Activated CD8-positive, alpha-beta memory T cell treated with anti-CD3 and anti-CD28 coated beads for 4 hours (primary cell): Measurements from ENCODE around the gene ADAMTS7.
"Not testable (repeated sequence)": the region's sequence is repeated elsewhere in the genome, so short reads cannot be mapped to it uniquely, and the experiment has no call there.

Source experiments
- DNase-seq, 2 donors: peaks; one replicate each; pipeline ENCODE4 v3.0.0-alpha.2; 2020; ENCODE audit warnings: low read depth in 2 of 2

ADAMTS7 gene

DNA sequence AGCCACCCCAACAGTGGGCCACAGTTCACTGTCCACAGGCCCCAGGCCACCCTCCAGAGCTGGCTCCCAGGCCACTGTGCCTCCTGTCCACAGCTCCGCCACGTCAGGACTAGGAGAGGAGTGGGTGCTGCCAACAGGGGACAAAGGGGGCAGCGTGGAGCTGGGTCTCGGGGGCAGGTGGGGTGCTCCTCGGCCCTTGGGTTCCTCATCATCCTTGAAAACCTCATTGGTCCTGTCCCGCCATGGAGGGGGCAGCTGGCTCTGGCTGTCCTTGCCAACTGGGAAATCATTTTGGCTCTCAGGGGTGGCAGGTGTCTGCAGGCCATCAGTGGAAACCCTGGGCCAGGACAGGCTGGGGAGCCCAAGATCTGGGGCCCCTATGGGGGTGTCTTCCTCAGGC is 45.2 kb downstream of the ADAMTS7 start:
- DNase-seq, result no peak

DNA sequence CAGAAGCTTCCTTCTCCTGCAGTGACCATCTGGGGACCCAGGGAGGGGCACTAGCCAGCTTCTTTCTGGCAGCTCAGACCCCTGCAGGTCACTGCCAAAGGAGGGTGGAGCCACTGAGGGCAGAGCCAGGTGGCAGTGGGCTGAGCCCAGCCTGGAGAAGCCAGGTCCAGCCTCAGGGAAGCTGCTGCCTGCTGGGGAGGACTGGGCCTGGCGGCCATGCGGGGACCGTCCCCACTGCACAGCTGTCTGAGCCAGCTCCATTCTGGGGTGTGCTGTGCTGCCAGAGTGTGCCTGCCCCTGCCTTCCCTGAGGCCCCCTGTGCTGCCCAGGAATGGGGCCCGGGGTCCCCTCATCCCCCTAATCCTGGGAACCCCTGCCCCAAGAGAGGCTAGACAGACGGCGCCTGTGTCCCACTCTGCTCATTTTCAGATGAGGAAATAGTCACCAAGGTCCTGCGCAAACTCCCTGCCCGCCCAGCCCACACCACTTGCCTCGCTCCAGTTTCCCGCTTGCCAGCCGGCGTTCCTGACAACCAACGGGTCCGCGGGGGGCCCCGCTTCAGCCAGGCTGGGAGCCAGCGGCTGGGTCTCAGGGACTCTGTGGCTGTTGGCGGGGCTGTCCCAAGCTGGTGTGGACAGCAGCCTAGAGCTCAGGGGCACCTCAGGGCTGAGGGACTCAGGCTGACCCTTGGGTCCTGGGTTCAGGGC is 46.0 kb downstream of the ADAMTS7 start:
- not testable (repeated sequence) for DNase-seq

DNA sequence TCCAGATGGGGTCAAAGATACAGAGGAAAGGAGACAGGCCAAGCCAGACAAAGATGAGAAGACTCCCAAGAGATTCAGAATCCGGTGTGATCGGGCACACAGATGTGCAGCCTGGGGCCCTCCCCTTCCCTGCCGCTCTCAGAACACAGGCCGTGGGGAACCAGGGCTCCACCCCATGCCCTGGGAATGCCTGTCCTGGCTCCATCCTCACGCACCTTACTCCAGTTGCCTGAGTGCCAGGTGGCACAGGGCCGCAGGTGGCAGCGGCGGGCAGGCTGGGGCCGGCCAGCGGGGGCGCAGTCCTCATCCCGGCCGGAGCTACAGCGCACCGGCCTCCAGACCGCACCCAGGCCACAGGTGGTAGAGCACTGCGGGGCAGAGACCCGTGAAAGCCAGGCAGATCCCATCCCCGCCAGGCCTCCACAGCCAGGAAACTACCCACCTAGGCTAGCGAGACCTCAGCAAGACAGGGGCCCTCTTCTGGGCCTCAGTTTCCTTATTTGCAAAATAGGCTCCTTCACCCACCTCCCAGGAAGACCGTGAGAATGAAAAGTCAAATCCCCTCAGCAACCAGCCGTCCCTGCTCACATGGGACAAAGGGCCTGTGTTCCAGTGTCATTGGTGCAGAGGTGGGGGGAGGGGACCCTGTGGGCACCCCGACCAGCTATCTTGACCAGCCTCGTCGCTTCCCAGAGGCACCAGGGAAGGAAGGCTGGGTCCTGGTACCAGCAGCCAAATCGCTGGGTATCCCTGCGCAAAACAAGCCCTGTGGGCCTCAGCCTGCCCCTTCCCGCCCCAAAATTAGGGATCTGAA is 46.7 kb downstream of the ADAMTS7 start:
- not testable (repeated sequence) for DNase-seq

DNA sequence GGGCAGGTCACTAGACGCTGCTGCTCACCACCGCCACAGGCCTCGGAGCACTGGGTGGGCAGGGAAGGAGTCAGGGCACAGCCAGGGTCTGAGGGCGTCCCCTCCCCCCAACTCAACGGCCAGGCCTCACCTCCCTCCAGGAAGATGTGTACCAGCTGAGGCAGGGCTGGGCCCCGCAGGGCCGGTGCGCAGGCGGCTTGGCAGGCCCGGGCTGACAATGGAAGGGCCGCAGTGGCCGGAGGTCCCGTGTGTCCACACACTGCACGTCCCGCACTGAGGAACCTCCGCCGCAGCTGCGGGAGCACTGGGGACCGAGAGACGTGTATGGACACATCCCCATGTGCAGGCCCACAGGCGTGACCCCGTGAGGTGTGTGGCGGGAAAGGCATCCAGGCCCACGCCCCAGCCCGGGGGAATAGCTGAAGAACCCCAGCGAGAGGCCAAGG is 47.4 kb downstream of the ADAMTS7 start:
- DNase-seq, result no peak

DNA sequence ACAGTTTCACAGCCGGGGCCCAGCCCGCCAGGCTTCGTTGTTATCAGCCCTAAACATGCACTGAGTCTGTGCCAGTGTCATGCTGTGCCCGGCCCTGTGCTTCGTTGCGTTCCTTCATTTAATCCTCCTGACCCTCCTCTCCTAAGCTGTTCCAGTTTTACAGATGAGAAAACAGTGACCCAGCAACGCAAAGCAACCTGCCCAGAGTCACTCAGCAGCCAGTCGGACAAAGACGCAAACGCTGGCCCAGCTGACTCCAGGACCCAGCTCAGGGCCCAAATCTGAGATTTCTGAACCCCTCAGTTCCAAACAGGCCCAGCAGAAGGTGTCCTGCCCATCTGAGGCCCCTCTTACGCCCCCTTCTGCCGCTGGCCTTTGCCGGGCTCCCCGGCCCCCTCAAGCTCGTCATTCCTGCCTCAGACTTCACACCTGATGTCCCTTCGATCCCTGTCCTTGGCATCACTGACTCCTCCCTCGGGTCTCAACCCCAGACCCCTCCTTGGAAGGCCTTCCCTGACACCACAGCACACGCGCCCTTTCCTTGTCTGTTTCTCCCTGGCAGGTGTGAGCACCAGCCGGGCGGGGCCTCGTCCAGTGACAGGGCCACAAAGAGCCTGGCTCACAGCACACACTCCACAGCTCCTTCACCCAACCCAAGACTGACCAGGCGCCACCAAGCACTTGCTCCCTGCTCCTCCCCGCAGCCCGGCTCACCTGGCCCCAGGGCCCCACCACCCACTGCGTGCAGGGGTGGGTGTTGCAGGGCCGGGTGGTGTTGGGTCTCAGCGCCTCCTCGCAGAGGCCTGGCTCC is 48.1 kb downstream of the ADAMTS7 start:
- DNase-seq, result no peak

DNA sequence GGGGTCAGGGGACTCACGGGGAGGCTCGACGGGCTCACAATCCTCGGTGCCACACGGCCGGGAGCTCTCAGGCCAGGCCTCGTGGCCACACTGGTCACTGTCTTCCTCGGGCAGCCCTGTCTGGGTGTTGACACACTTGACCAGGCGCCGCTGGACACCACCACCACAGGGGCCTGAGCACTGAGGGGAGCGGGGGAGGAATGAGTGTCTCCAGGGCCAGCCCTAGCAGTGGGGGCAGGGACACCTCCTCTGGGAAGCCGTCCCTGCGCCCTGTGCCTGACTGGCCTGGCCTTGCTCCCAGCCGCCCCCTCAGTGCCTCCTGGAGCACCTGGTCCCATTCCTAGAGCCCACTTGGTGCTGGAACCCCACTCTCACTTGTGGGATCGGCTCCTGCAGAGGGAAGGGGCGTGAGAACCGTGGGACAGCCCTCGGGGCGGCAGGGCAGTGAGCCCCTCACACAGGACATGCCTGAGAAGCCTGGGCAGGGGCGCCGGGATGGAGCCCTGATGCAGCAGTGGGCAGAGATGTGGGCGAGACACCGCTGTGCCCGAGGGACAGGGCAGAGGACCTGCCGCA is 48.8 kb downstream of the ADAMTS7 start:
- DNase-seq, result not testable (repeated sequence)

DNA sequence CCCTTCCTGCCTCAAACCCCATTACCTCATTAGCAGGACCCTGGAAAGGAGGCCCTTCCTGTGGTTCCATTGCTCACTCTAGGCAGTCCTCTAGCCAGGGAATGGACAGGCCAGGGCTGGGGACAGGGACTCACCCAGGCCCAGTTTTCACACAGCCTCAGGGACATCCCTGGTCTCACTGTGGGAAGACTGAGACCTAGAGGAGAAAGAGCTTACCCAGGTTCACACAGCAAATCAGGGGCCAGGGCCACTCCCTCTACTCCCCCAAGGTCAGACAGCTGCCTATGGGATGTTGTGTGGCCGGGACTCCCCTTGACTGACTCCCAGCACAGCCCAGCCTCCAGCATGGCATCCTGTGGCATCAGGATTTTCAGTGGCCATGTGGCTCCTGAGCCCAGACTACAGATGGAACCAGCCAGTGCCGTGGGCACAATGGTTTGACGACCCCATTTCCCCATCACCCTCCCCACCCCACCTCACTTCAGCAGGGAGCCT is 49.3 kb downstream of the ADAMTS7 start:
- no peak for DNase-seq

DNA sequence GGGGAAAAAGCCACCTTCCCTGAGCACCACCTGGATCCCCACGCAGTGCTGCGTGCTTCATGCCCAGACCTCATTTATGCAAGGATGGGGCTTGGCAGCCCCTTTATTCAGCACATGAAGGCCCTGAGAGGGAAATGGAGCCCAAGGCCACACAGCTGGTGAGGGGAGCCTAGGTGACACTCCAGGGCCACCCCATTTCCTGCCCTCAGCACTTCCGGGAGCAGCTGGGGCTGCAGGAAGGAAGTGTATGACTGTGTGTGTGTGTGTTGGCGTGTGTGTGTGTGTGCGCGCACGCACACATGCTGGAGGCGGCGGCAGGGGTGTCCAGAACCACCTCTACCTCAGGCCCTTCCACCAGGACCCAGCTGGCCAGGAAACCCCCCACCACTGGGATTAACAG is 49.8 kb downstream of the ADAMTS7 start:
- DNase-seq, result peak; percentile 47 to 59

DNA sequence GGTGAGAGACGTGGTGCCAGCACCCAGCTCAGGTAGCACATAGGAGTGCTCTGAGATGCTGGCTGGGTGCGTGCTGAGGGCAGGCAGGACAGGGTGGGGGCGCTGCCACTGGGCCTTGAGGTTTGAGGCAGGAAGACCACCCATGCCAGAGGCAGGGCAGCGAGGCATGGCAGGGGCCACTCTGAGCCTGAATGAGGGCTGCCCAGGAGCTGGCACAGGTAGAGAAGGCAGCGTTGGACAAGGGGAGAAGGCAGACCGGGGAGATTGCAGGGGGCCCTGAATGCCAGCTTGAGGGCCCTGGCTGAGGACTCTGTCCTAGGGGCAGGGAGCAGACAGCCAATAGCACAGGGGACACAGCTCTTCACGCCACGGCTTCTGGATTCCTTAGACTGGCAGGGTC is 50.2 kb downstream of the ADAMTS7 start:
- DNase-seq, result no peak

DNA sequence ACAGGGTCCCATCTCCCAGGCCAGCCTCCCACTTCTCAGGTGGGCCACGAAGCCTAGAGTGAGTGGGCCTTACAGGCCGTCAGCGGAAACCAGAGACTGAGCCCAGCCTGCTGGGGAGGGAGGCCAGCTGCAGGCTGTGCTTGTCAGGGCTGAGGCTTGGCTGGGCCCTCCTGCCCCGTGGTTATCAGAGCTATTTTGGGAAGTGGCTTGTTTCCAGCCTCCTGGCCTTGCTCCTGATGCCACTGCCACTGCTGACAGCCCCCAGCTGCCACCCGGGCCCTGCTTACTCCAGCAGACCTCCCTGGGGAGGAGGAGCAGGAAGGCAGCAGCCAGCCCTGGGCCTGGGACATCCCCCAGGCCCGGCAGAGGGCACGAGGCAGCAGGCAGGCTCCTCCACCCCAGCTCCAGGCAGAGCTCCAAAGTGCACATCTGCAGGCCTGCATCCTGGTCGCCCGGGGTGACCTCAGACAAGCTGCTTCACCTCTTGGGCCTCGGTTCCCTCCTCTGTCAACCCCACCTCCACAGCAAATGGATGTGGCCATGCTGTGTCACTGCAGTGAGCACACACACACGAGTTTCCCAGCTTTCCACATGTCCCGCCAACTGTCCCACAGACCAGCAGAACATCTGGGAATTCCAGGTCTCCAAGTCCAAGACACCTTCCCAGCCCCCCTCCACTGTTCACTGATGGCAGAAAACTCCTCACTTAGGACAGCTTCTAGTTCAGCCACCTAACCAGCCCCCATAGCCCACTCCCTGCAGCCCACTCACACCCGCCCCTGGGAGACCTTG is 51.0 kb downstream of the ADAMTS7 start:
- DNase-seq, result not testable (repeated sequence)

DNA sequence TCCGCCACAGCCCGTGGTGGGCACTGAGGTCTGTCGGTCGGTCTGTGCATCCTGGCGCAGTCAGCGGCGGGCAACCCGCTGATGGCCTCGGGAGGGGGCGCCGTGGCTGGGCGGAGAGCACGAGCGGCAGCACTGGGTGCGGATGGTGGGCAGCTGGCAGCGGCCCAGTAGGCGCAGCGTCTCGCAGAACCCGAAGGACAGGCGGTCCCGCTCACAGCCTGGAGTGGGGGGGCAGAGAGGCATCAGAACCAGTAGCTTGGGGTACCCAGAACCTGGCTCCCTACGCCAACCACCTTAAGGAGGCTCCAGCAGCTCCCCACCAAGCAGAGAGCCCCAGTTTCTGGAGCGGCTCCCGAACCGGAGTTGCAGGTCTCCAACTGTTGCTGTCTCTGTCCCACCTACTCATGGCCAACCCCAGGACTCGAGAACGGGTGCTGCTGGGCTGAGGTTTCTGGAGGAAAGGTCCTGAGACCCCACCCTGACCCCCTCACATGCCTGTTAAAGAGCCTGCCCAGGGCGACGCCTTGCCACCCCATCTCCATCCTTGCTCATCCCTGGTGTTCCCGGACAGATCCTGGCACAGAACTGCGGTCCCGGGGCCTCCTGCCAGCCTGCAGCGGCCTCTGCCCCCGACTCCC is 51.8 kb downstream of the ADAMTS7 start:
- DNase-seq, result not testable (repeated sequence)

DNA sequence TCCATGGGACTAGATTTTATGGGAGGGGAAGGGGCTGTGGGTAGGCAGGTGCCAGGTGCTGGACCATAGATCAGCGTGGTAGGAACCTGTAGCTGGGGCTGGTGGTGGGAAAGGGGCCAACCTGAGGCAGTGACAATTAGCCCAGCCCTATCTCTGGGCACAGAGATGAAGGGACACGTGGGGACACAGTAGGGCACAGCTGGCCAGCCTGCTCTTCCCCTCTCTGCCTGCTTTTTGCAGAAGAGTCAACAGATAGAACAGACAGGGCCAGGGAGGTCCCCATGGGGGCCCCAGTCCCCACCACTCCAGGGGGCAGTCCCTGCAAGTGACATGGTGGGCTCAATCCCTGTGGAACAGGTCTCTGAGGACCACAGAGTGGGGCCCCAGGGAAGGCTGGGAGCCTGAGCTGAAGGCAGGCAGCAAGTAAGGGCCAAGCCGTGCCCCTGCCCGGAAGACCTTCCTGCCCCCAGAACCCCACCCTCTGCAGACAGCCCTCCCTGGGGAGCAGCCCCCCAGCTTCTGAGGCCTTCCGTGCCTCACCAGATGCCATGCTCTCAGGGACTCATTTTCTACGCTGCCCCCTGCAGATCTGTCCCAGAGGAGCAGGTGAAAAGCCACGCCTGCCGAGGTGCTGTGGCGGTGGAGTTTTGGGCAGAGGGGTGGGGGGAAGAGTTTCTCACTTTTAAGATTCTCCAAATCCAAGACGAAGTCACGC is 52.6 kb downstream of the ADAMTS7 start:
- DNase-seq, result not testable (repeated sequence)

DNA sequence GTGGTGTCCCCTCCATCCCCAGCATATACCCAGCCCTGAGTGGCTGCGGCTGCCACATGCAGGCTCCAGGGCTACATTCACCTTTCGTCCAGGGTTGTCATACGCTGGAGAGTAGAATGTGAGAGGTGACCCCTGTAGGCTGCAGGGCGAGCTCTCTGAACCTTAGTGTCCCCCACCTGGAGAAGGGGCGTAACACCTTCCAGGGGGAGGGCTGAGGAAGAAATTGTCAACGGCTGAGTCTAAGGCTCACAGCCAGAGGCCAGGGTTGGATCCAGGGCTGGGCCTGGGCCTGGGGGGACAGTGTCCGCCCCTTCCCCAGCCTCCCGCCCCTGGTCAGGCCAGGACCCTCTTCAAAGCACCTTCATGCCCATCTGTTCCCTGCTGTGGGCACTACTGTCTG is 53.2 kb downstream of the ADAMTS7 start:
- DNase-seq, result not testable (repeated sequence)

DNA sequence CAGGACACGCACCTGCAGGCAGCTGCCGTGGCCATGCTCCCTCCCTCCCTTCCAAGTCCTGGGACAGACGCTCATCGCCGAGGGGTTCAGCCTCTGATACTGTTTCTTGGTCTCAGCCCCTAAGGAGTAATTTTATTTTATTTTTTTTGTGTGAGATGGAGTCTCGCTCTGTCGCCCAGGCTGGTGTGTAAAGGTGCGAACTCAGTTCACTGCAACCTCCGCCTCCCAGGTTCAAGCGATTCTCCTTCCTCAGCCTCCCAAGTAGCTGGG is 53.7 kb downstream of the ADAMTS7 start:
- DNase-seq, result no peak

DNA sequence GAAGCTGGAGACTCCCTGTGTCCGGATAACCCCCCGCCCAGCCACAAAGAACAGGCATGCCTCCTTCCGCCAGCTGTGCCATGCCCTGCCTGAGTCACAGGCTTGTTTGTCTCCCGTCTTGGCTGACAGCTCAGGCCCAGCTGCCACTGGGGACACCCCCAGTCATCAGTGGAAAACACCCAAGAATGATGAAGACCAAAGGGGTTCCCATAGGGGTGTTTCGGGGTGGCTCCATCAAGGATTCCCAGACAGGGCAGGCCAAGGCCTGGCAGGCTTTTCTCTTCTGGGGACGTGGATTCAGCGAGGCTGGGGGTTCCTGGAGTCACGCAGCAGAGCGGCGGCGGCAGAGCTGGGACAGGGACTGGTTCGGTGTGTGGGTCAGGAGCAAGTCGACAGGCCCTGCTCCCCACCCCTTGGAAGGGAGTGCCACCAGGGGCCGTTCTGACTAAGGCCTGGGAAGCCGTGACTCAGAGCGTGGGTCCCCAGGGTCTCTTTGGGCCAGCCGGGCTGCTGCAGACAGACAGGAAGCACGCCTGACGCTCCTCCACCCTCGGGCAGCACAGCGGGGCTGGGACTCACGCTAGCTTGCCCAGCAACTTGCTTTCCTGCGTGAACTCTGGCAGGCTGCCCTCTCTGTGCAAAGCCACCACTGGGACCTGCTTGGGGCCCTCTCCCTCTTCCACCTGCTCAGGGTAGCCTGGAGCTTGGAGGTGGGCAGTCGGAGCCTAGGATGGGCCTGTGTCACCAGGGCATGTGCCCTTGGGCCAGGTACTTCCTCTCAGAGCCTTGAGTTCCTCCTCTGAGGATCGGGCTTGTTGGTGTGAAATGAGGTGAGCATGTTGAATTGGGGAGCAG is 54.3 kb downstream of the ADAMTS7 start:
- not testable (repeated sequence) for DNase-seq

DNA sequence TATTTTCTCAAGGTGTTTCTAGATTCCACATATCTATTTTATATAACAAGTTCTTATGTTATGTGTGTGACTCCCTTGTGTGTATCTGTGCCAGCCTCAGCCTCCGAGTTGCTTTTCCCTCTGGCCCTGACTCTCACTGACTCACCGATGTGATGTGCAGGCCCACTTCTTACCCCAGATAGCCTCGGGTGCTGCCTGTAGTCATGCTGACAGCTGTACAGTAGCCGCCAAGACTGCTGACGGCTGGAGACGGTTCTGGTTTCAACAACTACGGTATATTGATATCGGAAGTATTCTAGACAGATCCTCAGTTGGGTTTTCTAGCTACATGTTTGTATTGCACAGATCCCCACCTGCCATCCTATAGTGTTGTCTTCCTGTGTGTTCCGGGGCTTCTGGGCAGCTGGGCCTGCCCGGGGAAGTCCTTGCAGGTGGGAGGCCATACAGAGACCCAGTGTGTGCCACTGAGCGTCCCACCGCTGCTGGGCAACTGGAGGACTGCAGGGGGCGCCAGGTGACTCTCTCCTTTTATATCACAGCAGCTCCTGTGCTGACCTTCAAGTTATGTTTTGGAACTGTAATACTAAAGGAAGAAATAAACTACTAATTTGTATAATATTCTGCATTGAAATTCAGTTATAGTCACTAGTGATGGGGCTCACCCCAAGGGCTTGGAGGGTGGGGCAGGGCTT is 55.2 kb downstream of the ADAMTS7 start:
- not testable (repeated sequence) for DNase-seq

DNA sequence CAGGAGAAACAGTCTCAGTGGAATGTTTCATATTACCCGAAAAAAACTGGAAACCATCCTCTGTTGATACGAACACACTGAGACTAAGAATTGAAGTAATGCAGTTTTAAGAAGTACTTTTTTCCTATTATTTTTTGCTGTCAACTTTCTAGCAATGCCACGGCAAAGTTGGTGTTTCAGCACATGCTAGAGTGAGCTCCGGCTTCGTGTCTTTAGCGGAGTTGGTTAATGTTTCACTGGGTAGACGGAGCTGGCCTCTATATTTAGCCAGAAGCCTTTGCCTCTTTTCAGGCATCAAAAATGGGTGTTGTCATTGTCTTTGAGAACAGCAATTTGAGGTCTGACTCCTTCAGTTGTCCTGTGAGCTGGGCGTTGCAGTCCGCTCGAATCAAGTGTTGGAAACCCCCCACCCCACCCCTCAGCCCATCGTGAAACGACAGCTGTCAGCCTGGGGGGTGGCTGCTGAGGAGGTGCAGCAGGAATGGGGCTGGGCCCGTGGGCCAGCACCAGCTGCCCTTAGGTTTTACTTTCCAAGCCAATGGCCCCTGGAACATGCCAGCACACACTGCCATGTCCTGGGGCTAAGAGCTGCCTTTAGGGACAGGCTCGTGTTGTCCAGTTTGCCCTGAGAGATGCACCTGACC is 56.5 kb downstream of the ADAMTS7 start:
- not testable (repeated sequence) for DNase-seq
